Stimulated activated CD8-positive, alpha-beta memory T cell treated with anti-CD3 and anti-CD28 coated beads, Interleukin-15, amount 100 ng/mL, for 48 hours (primary cell): ENCODE results near the gene CHST3.
A peak's percentile ranks its signal among the peaks of the same experiment; 100 is the strongest.
"Not testable (repeated sequence)": the region's sequence is repeated elsewhere in the genome, so short reads cannot be mapped to it uniquely, and the experiment has no call there.

Experiments
- DNase-seq, 2 donors: peaks; one replicate each; pipeline ENCODE4 v3.0.0-alpha.2; 2020; ENCODE audit warnings: low read depth in 2 of 2

CHST3 gene

DNA sequence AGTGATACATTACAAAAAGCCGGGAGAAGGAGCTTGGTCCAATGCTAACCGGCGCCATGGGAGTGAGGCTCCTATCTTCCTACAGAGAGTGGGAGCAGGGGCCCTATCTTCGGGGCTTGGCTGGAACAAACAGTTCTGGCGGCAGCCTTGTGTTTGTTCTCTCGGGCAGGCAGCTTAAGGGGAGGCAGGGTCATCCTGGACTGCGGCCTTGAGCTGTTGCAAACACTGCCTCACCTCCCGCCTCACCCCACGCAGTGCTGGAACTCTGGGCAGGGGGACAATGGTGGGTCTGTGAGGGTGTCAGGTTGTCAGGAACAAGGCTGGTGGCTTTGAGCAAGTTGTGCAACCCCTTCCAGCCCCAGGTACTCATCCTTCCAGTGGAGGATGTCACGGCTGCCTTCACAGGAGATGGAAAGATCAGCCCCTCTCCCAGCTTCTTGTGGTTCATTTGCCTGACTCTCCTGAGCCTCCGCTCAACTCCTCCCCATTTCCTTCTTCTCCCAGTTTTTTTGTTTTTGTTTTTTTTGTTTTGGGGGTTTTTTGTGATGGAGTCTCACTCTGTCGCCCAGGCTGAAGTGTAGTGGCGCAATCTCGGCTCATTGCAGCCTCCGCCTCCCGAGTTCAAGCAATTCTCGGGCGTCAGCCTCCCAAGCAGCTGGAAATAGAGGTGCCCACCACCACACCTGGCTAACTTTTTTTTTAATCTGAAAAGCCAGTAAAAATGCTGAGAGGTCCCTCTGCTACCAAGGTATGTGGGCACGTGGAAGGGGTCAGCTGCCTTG is 66.8 kb downstream of the CHST3 start:
- DNase-seq, result no peak

DNA sequence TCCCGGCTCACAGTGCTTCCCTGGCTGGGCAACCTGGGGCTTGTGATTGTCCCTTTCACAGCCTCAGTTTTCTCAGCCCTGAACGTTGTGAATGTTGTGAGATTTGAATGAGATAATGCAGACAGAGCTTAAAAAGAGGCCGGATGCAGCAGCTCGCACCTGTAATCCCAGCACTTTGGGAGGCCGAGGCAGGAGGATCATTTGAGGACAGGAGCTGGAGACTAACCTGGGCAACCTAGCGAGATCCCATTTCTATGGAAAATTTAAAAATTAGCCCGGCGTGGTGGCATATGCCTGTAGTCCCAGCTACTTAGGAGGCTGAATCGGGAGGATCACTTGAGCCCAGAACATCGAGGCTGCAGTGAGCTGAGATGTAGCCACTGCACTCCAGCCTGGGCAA is 67.5 kb downstream of the CHST3 start:
- no peak for DNase-seq

DNA sequence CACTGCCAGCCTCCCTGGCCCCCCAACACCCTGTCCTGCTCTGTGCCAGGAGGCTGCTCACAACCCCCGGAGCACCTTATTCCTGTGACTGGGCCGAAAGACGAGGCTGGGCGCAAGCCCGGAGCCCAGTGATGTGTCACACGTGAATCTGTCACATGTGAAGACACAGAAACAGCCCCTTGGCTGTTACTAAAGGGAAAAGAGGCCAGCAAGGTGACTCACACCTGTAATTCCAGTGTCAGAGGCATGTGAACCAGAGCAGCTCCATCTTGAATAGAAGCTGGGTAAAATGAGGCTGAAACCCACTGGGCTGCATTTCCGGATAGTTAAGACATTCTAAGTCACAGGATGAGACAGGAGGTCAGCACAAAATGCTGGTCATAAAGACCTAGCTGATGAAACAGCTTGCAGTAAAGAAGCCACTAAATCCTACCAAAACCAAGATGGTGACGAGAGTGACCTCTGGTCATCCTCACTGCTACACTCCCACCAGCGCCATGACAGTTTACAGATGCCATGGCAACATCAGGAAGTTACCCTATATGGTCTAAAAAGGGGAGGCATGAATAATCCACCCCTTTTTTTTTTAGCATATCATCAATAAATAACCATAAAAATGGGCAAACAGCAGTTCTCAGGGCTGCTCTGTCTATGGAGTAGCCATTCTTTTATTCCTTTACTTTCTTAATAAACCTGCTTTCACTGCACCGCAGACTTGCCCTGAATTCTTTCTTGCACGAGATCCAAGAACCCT is 68.4 kb downstream of the CHST3 start:
- not testable (repeated sequence) for DNase-seq

DNA sequence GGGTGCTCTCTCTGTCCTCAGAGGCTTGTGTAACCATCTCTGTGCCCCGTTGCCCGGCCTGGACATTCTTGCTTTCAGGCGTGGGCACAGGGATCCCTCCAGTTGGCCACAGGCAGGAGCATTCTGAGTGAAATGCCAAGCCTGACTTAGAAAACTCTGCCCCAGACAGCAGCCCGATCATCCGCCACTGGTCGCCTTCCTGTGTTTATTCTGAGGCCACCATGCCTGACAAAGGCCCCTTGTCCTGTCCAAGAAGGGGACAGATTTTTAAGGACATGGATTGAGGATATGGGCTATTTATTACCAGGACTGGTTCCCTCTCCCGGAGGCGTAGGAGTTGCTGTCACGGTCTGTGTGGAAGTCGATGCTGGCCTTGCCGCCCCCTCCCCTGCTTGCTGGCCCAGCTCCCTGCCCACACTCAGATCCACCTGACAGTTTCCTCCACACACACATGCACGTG is 69.9 kb downstream of the CHST3 start:
- no peak for DNase-seq

- DNase-seq, result no peak
These were observed 70.6 kb downstream of the CHST3 start for GRCh38 chr10:72034761-72035160.

GRCh38 chr10:72035252-72035887 is 71.2 kb downstream of the CHST3 start:
- no peak for DNase-seq

- no peak for DNase-seq
These were observed 73.1 kb downstream of the CHST3 start for GRCh38 chr10:72037266-72037665.

DNA sequence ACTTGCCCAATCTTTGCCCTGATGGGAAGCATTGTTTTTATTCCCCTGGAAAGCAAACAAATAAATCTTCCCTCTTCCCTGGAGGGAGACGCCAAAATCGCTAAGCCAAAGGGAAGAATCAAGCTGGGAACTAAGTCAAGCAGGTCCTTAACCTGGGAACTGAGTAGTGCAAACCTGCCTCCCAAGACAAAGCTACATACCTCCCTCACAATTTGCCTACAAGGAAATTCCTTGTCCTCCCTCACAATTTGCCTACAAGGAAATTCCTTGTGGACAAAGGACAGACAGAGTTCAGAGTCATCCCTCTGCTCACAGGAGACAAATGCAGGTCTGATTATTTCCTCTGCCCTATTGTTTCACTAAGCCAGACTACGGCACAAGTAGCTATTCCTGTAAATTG is 73.6 kb downstream of the CHST3 start:
- no peak for DNase-seq

- no peak for DNase-seq
These were observed 74.3 kb downstream of the CHST3 start for GRCh38 chr10:72038458-72039001.

DNA sequence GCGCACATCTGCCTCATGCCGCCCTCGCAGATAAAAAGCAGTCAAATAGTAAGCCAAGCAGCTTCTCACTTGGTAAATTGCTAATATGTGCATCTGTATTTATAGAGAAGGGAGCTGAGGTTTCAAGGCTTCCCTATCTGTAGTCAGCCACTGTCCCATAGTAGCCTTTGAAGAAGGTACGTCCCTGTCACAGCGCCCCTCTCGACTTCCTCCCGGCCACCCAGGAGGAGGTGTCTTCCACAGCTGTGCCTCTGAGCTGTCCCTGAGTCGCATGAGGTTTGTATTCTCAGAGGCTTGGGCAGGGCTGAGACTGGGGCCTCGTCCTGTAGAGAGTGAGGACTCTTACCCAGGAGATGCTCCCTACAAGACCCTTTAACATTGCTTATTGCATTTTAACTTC is 75.2 kb downstream of the CHST3 start:
- no peak for DNase-seq

DNA sequence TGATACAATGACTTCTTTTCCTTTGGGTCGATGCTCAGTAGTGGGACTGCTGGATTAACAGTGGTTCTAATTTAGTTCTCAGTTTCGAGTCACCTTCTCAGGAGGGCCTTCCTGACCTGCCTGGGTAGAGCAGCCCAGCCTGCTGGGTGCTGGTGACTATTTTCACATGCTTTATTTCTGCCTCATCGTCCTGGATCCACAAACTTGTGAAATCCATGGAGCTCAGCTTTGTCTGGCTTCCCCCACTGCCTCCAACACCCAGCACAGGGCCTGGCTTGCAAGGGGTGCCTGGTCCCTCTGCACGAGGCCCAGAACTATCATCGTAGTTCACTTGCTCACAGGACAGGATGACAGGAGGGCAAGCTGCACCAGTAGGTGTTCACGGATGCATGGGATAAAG is 77.3 kb downstream of the CHST3 start:
- DNase-seq, result no peak

DNA sequence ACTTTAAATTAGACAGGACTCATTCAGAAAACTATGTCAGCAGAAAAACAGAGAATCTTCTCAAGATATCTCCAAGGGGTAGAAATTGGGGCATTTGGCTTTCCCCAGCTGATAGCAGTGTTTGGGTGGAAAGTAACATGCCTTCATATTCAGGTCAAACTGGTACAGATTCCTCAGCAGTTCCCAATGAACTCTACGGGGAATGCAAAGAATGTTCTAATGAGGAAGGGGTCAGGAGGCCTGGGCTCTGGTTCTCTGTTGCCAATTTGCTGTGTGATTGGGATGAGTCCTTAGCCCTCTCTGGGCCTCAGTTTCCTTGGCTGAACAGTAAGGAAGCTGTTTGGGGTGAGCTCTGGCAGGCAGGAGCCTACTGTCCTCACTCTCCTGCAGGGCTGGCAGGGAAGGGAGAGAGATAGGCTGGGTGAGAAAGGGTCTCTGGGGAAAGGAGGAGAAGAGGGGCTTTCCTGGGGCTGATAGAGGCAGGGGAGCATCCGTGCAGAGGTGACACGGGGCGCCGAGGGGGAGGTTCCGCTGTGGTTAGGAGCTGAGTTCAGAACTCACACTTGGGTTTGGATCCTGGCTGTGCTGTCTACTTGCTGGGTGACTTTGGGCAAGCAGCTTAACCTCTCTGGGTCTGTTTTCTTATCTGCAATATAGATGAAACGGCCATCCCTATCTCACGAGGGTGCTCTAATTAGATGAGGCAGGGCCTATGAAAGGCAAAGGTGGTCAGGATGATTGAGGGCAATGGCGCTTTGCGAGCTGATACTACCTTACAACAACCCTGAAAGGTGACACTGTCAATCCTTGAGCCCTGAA is 79.0 kb downstream of the CHST3 start:
- DNase-seq, result no peak

DNA sequence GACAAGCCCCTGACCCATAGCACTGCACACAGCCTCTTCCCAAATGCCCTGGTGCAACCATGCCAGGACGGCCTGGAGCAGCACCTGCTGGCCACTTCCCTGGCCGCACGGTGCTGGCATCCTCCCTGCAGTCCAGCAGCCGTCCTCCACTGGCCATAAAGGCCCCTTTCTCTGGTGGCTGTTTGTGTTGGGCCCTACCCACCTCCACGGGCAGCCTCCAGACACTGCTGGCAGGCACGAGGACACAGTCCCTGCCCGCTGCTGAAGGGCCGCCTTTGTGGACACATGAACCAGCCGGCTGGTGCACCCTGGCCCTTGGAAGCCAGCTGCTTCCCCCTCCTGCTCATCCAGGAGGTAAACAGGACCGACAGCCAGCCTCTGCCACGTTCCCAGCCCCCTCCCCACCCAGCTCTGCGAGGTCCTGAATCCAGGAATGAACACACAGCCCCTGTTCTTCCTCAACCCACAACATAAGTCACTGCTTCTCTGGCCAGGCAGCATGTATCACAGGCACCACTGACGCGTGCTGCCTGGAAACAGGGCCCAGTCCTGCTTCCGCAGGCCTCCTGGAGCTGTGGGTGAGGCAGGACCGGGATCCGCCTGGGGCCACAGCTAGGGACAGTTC is 80.3 kb downstream of the CHST3 start:
- DNase-seq, result no peak

GRCh38 chr10:72045586-72045985 is 81.4 kb downstream of the CHST3 start:
- no peak for DNase-seq

- DNase-seq, result peak; percentile 75 to 77
These were observed 84.4 kb downstream of the CHST3 start for GRCh38 chr10:72048450-72049124.

DNA sequence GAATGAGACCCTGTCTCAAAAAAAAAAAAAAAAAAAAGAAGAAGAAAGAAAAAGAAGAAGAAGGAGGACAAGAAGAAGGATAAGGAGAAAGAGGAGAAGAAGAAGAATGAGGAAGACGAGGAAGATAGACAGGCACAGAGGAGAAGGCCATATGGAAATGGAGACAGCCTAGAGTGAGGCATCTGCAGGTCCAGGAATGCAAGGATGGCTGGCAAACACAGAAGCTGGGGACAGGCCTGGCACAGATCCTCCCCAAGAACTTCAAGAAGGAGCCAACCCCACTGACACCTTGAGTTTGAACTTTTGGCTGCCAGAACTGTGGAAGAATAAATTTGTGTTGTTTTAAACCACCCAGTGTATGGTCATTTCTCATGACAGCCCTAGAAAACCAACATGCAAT is 85.3 kb downstream of the CHST3 start:
- DNase-seq, result no peak

- no peak for DNase-seq
These were observed 86.0 kb downstream of the CHST3 start for GRCh38 chr10:72049969-72050781.

DNA sequence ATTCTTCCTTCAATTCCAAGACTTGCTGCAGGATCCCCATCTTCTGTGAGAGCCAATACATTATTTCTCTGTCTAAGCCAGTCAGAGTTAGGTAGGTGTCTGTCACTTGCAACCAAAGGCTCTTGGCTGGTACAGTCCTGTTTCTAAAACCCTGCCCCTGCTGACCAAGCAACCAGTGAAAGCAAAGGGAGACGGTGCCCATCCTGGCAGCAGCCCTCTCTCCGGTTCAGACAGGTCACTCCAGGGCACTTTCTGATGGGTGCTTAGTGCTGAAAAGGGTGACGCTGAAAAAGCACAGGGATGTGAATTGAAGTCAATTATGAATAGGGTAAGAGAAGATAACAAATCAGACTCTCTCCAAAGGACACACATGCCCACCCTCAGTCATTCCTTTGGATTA is 86.7 kb downstream of the CHST3 start:
- DNase-seq, result no peak

DNA sequence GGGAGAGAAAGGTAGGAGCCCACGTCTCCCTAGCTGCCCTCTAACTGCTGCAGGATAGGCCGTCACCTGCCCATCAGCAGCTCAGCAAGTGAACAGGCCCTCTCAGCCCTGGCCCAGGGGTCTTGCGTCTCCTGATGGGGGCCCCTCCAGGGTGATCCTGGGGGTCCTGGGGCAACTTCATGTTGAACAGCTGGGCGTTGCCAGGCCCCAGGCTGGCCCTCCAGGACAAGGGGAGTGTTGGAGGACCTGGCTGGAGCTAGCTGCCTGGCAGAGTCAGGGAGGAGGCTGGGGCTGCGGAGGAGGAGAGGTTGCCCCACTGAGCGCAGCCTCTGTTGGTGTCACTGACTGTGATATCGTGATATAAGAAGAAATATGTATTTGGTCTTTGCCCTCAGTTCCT is 89.5 kb downstream of the CHST3 start:
- no peak for DNase-seq

DNA sequence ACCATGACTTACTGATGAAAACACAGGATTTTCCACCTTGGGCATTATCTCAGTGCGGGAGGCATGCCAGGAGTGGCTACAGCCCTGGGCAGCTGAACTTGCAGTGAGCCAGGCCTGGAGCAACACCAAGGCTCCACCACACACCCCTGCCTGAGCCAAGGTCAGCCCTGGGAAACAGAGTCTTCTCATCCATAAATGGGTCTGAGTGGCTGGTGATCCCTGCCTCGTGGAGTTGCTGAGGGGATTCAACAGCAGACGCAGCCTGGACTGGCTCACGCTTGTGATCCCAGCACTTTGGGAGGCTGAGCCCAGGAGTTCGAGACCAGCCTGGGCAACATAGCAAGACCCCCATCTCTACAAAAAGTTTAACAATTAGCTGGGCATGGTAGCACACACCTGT is 91.9 kb downstream of the CHST3 start:
- no peak for DNase-seq
